Mucosa of descending colon (tissue), 3 donors: ENCODE measurements around the gene KCNG2. TPM values are rescaled to one million over a fixed set of nuclear protein-coding genes. Genes with fewer than 3 reads are reported as not detected.
A peak's percentile ranks its signal among the peaks of the same experiment; 100 is the strongest.

Source experiments
- ATAC-seq: fragments of 200-7000 bp; cut with Tn5 transposase; one replicate; pipeline ENCODE4 v1.9.1; 2020; ENCODE audit warnings: mild to moderate bottlenecking, moderate library complexity
- DNase-seq, 3 donors: peaks; one replicate each; pipeline ENCODE4 v3.0.0-alpha.2; 2020
- H3K36me3 ChIP-seq: fragments of 200-600 bp; one replicate; pipeline ENCODE4 v1.8.0; 2021; ENCODE audit warnings: low read depth, mild to moderate bottlenecking
- H3K4me1 ChIP-seq: fragments of 200-600 bp; one replicate; pipeline ENCODE4 v1.8.0; 2021; ENCODE audit warnings: low read depth, mild to moderate bottlenecking
- H3K4me3 ChIP-seq: fragments of 200-600 bp; one replicate; pipeline ENCODE4 v1.8.0; 2021; ENCODE audit warnings: mild to moderate bottlenecking
- H3K9me3 ChIP-seq: fragments of 200-600 bp; one replicate; pipeline ENCODE4 v1.8.0; 2021; ENCODE audit warnings: mild to moderate bottlenecking
- intact Hi-C, 2 donors: fragments of 100-400 bp; cut with DNase I in 1 of 2; cut with micrococcal nuclease in 1 of 2; formaldehyde crosslinking; loops; one replicate each; pipeline versions ENCODE4 v1.11.0 to v1.11.1; 2022; cut with DNase I, micrococcal nuclease
- total RNA-seq, 3 donors: library from RNA; stranded (reverse); fragmentation: NEBNext Ultra II Directional in 2 of 3; extraction: Animal tissue kit (Norgen Biotek cat#: 25700) in 2 of 3; gene quantifications; one replicate each; pipeline versions ENCODE4 v1.2.1 to v1.2.4, GENCODE V29; 2021 to 2023
- TF ChIP-seq, protein P1 (sequence below): fragments of 200-600 bp; IDR thresholded peaks from one replicate; pipeline ENCODE4 v1.8.0; 2022; ENCODE audit warnings: antibody characterized with exemption, mild to moderate bottlenecking
- donor health status: DM: no; HTN: no; CAD: no; lungs with moderate emphysema.
- donor health status: DM: no; HTN: no; CAD: no.
- donor health status: DM: no; HTN: yes; CAD: no.

KCNG2 gene
- total RNA-seq, 3 donors from 2014 or later = 0.19 TPM; not detected in 2

DNA sequence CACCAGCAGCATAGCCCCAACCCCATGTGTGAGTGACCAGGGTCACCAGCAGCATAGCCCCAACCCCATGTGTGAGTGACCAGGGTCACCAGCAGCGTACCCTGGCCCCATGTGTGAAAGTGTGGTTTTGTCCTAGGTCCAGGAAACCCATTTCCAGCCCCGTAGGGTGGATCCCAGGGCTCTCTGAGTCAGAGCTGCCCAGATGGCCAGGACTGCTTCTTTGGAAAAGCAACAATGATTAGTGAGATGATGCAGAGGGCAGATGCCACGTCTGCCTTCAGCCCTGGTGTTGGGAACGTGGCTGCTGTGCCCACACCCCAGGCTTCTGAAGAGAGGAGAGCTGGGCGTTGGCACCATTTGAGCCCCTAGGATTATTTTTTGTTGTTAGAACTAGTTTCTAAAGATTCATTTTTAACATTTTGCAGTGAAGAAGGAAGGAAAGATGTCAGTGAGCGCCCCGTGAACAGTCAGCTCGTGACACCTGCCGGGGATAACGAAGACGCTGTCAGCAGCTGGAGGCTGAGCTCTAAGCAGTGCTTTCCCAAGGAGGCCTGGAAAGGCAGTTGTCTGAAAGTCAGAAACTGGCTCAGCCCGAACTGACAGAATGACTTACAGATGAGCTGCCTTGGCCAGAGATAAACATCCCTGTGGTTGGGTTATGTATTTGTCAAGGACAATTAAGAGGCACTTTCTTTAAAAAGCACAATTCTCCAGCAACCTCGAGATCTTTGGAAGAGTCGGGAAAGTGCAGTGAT lies 32.1 kb upstream of the KCNG2 start:
- ATAC-seq = no peak
- TF ChIP-seq, protein P1, sequence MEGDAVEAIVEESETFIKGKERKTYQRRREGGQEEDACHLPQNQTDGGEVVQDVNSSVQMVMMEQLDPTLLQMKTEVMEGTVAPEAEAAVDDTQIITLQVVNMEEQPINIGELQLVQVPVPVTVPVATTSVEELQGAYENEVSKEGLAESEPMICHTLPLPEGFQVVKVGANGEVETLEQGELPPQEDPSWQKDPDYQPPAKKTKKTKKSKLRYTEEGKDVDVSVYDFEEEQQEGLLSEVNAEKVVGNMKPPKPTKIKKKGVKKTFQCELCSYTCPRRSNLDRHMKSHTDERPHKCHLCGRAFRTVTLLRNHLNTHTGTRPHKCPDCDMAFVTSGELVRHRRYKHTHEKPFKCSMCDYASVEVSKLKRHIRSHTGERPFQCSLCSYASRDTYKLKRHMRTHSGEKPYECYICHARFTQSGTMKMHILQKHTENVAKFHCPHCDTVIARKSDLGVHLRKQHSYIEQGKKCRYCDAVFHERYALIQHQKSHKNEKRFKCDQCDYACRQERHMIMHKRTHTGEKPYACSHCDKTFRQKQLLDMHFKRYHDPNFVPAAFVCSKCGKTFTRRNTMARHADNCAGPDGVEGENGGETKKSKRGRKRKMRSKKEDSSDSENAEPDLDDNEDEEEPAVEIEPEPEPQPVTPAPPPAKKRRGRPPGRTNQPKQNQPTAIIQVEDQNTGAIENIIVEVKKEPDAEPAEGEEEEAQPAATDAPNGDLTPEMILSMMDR = no peak
- Histone ChIP-seq H3K9me3 (peaks cover 4% of the 10 kb centered on the region), H3K4me1 (no peaks in the 10 kb centered on the region), H3K4me3 (no peak overlapping the region), H3K36me3 (no peaks in the 10 kb centered on the region)
- peak in 1 of 3 donors; percentile 16 for DNase-seq
- intact Hi-C loops = no loop called here

DNA sequence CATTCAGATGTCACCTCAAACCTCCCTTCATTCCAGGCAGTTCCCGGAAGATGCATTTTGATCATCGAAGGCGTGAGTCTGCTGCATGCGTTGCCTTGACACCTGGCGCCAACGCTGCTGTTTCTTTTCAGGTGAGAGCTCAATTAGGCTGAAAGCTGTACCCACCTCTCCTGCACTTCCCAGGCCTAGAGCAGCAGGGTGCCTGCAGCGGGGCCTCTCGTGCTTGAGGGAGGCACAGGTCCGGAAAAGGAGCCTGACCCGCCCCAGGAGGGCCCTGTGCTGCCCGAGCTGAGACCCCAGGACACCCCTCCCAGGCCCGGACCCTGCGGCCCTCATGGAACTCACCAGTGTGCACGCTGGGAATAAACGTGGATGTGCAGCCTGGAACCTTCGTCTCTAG lies 31.4 kb upstream of the KCNG2 start:
- ATAC-seq = no peak
- TF ChIP-seq, protein P1 = no peak
- H3K4me1 ChIP-seq = no peaks in the 10 kb centered on the region
- H3K4me3 ChIP-seq = no peak overlapping the region
- intact Hi-C loops = no loop called here
- H3K9me3 ChIP-seq = peaks cover 4% of the 10 kb centered on the region
- H3K36me3 ChIP-seq = no peaks in the 10 kb centered on the region
- DNase-seq = peak in 1 of 3 donors; percentile 38

DNA sequence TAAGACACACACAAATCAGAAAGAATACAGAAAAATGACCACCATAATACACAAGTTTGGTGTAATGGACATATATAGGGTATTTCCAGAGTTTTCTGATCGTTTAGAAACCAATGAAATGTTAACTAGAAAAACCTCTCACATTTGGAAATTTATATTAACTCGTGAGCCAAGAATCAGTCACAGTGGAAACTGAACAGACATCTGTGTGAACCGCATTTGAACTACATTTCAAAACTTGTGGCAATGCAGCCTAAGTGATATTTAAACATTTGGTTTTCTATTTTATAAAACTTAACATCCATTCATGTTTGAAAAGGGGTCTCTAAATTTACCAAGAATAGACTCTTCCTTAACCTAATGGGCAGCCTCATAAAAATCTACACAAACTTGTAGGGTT lies 29.0 kb upstream of the KCNG2 start:
- intact Hi-C loops = no loop called here
- no peak for DNase-seq
- no peak overlapping the region for H3K4me3 ChIP-seq
- no peaks in the 10 kb centered on the region for H3K4me1 ChIP-seq
- peaks cover 4% of the 10 kb centered on the region for H3K9me3 ChIP-seq
- no peaks in the 10 kb centered on the region for H3K36me3 ChIP-seq
- ATAC-seq = no peak
- TF ChIP-seq, protein P1 = no peak

DNA sequence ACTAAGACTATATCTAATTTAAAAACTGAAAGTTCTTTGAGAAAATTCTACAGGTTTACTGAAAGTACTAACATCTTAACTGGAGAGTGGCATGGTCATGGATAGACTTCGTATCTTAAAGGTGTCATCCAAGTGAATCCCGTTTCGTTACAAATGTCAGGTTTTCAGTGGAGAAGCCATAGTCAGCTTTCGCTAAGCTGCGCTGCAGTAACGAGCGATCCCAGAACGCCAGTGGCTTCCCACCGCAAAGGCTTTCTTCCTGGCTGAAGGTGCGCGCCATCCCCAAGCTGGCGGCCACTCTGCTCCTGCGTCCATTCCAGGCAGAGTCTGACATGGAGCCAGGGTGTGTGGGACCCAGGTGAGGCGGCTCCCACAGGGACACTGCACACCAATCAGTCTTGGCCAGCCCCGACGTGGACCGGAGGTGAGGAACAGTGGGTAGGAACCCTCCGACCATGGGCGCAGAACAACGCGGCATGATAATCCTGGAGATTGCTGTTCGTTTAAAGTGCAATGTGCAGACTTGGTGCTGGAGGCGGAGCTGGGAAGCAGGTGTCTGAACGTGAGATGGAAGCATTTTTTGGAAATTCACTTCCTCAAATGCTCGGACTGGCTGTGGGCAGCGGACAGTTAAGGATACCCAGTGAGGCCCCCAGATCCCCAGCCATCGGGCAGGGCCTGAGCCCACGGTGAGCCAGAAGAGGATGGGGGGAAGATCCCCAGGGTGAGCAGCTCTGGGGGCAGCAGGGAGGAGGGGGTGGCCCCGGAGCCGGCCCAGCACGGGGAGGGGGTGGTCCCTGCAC lies 27.8 kb upstream of the KCNG2 start:
- TF ChIP-seq, protein P1 = no peak
- peak in 1 of 3 donors; percentile 40 for DNase-seq

DNA sequence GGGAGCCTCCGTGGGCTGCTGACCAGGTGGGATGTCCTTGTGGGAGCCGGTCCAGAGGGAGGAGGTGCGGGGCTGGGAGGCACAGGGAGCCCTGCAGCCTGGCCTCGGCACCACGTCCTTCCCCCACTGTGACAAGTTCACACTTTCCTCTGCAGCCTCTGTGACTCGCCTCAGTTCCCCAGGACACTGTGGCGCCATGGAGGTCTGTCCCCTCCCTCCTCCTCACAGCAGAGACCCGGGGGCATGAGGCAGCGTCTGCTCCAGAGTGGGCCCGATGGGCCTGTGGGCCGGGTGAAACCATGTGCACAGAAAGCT lies 27.3 kb upstream of the KCNG2 start:
- Histone ChIP-seq H3K9me3 (peaks cover 4% of the 10 kb centered on the region), H3K4me3 (no peak overlapping the region), H3K4me1 (no peaks in the 10 kb centered on the region), H3K36me3 (no peaks in the 10 kb centered on the region)
- DNase-seq (peak in 1 of 3 donors; percentile 39), ATAC-seq (no peak)
- intact Hi-C loops = no loop called here
- TF ChIP-seq, protein P1 = no peak

More for the DNA sequence above, 27.8 kb upstream of the KCNG2 start:
- no peak for ATAC-seq
- peaks cover 4% of the 10 kb centered on the region for H3K9me3 ChIP-seq
- intact Hi-C loops = no loop called here
- H3K36me3 ChIP-seq = no peaks in the 10 kb centered on the region
- H3K4me1 ChIP-seq = no peaks in the 10 kb centered on the region
- no peak overlapping the region for H3K4me3 ChIP-seq
